H1 (cell line): ENCODE data around the gene FBN3. TPM values are rescaled to one million over a fixed set of nuclear protein-coding genes. Genes with fewer than 3 reads are reported as not detected.

Source experiments
- EGR1 ChIP-seq: IDR thresholded peaks from 2 replicates; pipeline ENCODE4 v1.6.1; 2011; ENCODE audit warnings: low read depth, low read length, borderline replicate concordance
- EZH2 ChIP-seq: fragments of 200-600 bp; sonication (generic); IDR thresholded peaks from 2 replicates; pipeline ENCODE4 v1.7.1; 2012; ENCODE audit warnings: low read depth, mild to moderate bottlenecking, moderate library complexity, low read length, inconsistent platforms; ENCODE audit not compliant: severe bottlenecking
- SRF ChIP-seq: IDR thresholded peaks from 2 replicates; pipeline ENCODE4 v1.6.1; 2011; ENCODE audit warnings: mild to moderate bottlenecking, low read depth, low read length, moderate library complexity
- TAF1 ChIP-seq: IDR thresholded peaks from 2 replicates; pipeline ENCODE4 v1.6.1; 2011; ENCODE audit warnings: mild to moderate bottlenecking, low read depth, low read length
- polyA plus RNA-seq, 7 experiments: library from polyadenylated mRNA; depleted of rRNA in 3 of 7; stranded (reverse) in 5 of 7; unstranded in 2 of 7; fragments of >200 nt in 5 of 7; fragments of 200-250 nt in 2 of 7; gene quantifications; 1 replicate in 5 of 7; 2 replicates in 1 of 7; 4 replicates in 1 of 7; pipeline versions ENCODE4 v1.2.1 to v1.2.3, GENCODE V29; 2011 to 2013; ENCODE audit warnings: missing spikeins in 2 of 7, mixed read lengths in 2 of 7
- total RNA-seq: library from RNA; stranded (reverse); fragmentation: NEBNext Ultra II Directional; extraction: Animal tissue kit (Norgen Biotek cat#: 25700); gene quantifications from 2 replicates; pipeline ENCODE4 v1.2.1, GENCODE V29; 2021

Gene FBN3
- total and polyA plus RNA-seq, 2 of the 8 experiments (the other 6 are each of a cell fraction or from before 2014, with no cell fraction given): 37.1 to 38.7 TPM

DNA sequence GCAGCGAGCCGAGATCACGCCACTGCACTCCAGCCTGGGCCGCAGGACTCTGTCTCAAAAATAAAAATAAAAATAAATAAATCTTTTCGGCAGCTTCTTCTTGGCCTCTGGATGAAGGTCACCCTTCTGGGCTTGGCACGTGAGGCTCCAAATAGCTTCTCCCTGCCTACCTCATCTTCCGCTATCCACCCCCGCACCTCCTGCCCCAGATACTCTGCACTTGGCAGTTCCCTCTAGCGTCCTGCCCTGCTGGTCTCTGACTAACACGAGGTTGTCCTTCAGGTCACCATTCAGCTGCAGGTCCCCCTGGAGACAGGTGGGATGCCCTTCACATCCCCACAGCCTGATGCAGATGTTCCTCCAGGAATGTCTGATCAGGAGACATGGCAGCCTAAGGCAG is 105.4 kb downstream of the FBN3 start (continued):
- TF ChIP-seq SRF (no peak), EGR1 (no peak), TAF1 (no peak), EZH2 (no peak)
